Suprapubic skin (tissue), 4 donors: Measurements from ENCODE around the gene CCDC73.

ENCODE experiments used
- POLR2A ChIP-seq, 2 donors: fragments of 450-650 bp; IDR thresholded peaks; one replicate each; pipeline ENCODE4 v1.6.1; 2017; ENCODE audit warnings: antibody characterized with exemption in 2 of 2, mild to moderate bottlenecking in 2 of 2, moderate library complexity in 2 of 2
- POLR2AphosphoS5 ChIP-seq, 3 donors: sonication (generic); formaldehyde crosslinking; IDR thresholded peaks; one replicate each; pipeline ENCODE4 v1.6.1; 2017; ENCODE audit warnings: antibody characterized with exemption in 3 of 3
- TF ChIP-seq, protein P1 (sequence below), 2 donors: fragments of 200-600 bp in 1 of 2; fragments of 450-650 bp in 1 of 2; sonication (generic) in 1 of 2; IDR thresholded peaks; one replicate each; pipeline ENCODE4 v1.5.1; 2016 to 2019; ENCODE audit warnings: antibody characterized with exemption in 2 of 2, mild to moderate bottlenecking in 1 of 2, moderate library complexity in 1 of 2

DNA sequence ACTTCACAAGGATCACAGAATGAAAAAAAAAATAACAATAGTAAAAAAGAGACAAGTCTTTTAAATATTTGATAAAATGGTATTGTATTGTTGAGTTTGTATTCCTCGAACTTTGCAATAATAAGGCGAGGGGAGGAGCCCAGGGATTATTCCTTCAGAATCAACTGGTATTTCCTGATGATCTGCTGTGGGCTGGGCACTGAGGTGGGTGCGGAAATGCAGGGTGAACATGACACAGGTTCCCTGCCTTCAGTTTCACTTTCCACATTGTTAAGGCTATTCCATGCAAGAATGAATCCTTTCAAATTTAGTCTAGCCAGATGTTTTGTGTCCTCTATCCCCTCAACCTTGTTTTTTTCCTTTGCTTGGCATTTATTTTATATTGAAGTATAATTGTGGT lies 212.9 kb downstream of the CCDC73 start:
- TF ChIP-seq, protein P1, sequence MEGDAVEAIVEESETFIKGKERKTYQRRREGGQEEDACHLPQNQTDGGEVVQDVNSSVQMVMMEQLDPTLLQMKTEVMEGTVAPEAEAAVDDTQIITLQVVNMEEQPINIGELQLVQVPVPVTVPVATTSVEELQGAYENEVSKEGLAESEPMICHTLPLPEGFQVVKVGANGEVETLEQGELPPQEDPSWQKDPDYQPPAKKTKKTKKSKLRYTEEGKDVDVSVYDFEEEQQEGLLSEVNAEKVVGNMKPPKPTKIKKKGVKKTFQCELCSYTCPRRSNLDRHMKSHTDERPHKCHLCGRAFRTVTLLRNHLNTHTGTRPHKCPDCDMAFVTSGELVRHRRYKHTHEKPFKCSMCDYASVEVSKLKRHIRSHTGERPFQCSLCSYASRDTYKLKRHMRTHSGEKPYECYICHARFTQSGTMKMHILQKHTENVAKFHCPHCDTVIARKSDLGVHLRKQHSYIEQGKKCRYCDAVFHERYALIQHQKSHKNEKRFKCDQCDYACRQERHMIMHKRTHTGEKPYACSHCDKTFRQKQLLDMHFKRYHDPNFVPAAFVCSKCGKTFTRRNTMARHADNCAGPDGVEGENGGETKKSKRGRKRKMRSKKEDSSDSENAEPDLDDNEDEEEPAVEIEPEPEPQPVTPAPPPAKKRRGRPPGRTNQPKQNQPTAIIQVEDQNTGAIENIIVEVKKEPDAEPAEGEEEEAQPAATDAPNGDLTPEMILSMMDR (IDR thresholded peaks at IDR 0.05): no peak
- TF ChIP-seq POLR2A (IDR thresholded peaks at IDR 0.05) (no peak), POLR2AphosphoS5 (IDR thresholded peaks at IDR 0.05) (no peak)
